HG03280 (cell line): ENCODE measurements around the gene DAPK2.
"Not testable (repeated sequence)": the region's sequence is repeated elsewhere in the genome, so short reads cannot be mapped to it uniquely, and the experiment has no call there.

Experiments
- ATAC-seq: cut with Tn5 transposase; IDR thresholded peaks from one replicate; pipeline ENCODE4 v1.9.1; 2021; ENCODE audit warnings: mild to moderate bottlenecking, moderate library complexity; ENCODE audit not compliant: unreplicated experiment

The DAPK2 gene

DNA sequence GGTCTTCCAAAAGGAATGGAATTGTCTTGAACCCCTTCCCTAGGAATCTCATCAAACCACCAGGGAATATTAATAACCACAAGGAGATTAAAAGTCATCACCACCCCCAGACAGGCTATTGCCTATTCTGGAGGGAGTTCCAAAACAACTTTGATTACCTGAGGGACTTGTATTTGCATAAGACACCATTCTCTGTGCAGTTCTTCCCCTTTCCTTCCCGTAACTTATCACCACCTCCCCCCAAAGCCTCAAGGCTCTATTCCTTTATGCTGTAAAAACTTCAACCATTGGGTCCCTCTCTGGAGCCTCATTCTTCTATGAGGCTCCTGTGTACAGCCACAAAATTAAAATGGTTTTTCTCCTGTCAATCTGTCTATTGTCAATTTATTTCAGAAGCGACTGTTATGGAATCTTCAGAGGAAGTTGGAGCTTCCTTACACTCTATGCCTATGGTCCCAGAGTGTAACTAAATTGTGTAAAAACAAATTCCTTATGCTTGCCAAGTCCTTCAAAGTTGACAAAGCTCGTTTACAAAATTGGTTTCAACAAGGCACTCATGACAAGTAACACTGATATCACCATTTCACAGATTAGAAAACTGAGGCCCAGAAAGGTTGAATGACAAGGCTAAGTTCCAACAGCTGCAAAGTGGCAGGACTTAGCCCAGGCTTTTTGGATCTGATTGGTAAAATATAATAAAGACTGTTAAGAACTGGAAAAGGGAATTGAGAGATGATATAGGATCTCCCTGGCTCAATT, 144.2 kb downstream of the DAPK2 start:
- no peak for ATAC-seq

DNA sequence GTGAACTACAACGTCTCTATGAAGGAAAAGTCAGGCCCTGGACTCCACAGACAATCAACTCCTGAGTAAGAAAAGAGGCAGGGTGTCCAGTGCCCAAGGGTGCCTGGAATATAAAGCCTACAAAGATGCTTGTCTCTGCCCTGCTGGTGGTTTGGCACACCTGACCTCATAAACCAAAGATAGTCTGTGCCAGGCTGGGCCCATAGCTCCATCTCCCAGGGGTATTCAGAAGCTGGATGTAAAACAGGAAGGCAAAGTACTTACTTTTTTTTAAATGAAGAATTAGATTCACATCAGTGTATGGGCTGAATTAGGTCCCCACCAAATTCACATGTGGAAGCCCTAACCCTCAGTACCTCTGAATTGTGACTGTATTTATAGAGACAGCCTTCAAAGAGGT, 146.0 kb downstream of the DAPK2 start:
- ATAC-seq, result no peak

DNA sequence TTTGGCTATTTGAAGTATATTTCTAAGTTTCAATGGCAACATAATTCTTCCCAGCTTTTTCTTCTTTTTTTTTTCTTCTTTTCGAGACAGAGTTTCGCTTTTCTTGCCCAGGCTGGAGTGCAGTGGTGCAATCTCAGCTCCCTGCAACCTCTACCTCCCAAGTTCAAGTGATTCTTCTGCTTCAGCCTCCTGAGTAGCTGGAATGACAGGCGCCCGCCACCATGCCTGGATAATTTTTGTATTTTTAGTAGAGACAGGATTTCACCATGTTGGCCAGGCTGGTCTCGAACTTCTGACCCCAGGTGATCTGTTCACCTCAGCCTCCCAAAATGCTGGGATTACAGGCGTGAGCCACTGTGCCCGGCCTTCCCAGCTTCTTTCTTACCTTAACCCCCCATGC, 146.7 kb downstream of the DAPK2 start:
- ATAC-seq, result not testable (repeated sequence)

DNA sequence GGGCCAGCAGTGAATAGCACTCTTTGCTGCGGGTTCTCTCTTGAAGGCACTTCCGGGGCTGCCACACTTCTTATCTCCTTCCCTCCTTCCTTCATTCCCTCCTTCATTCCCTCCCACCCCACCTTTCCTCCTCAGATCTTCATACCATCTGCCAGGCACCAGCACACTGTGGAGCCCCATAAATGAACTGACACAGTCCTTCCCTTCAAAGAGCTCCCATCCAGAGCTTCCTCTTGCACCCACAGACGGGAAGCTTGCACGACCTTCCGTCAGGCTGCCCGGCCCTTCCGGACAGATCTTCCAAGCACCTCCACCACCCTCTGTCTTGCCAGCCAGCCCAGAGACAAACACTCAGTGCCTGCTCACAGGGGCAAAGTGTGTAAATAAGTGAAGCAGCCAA, 147.1 kb downstream of the DAPK2 start:
- no peak for ATAC-seq

DNA sequence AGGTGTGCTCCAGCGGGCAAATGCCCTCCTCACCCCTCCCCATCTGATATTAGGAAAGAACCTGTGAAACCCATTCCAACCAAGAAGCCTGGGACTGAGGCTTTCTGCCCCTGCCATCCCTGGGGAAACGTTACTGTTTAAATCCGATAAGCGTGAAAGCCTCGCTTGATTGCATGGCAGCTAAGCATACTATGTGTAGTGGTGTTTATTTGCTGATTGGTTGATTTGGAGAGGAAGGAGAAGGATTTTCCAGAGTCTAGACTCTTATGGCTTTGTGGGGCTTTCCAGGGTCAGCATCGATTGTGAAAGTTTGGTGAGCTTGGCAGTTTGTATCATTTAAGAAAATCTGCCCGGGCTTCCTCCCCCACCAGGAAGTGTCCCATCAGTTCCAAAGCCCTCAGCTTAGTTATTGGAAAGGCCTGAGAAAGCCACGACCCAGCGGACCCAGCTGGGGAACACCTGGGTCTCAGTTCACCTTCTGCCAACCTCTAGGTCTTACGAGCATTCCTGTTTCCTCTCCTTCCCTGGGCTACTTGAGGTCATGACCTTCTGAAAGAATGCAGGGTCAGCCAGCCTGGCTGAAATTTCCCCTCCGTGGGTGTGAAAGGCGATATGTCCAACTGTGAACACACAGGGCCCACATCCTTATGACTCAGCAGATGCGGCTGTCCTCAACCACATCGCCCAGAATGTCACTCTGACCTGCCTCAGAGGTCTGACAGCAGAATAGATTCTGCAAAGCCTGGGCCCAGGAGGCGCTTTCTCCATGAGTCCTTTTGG, 149.8 kb downstream of the DAPK2 start:
- ATAC-seq, result peak; percentile 77

DNA sequence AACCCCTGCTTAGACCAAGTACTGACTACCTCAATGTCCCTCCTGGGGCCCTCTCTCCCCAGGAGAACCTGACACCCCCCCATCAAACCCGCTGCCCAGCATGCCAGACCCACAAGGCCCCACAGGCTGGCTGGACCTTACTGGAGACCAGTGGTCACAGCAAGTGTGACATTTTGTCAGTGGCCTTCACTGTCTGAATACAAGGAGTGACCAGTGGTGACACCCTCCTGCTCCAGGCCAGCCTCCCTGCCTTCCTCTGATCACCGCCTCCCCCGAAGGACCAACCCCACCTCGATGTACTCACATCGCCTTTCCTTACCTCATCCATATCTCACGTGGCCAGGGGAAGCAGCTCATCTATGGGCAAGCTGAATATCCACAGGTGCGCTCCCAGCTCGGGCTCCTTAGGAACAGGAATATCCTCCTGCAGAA, 150.5 kb downstream of the DAPK2 start:
- no peak for ATAC-seq

DNA sequence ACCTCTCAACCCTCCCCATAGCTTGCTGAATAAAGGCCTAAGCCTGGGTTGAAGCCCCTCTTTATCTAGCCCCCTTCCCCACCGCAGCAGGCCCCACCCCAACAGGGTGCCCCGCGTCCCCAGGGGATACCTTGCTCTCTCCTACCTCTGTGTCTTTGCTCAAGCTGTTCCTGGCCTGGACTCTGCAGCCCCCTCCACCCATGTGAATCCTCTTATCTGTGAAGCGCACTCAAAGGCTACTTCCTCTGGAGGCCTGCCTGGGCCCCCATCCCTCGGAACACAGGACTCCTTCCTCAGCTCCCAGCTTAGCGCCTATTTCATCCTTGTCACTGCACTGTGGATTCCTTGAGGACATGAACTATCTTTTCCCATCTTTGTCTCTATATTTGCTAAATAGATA, 151.1 kb downstream of the DAPK2 start:
- ATAC-seq, result no peak

DNA sequence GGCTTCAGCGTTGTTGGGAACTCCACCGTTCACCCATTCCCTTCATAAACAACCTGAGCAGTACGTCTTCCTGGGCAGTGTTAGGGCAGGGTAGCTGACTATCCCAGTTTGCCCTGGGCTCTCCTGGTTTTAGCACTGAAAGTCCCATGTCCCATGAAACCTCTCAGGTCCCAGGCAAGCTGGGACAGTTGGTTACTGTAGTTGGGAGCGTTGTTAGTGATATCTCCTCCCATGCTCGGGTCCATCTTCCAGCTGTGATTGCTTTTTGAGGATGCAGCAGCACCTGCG, 151.7 kb downstream of the DAPK2 start:
- no peak for ATAC-seq

DNA sequence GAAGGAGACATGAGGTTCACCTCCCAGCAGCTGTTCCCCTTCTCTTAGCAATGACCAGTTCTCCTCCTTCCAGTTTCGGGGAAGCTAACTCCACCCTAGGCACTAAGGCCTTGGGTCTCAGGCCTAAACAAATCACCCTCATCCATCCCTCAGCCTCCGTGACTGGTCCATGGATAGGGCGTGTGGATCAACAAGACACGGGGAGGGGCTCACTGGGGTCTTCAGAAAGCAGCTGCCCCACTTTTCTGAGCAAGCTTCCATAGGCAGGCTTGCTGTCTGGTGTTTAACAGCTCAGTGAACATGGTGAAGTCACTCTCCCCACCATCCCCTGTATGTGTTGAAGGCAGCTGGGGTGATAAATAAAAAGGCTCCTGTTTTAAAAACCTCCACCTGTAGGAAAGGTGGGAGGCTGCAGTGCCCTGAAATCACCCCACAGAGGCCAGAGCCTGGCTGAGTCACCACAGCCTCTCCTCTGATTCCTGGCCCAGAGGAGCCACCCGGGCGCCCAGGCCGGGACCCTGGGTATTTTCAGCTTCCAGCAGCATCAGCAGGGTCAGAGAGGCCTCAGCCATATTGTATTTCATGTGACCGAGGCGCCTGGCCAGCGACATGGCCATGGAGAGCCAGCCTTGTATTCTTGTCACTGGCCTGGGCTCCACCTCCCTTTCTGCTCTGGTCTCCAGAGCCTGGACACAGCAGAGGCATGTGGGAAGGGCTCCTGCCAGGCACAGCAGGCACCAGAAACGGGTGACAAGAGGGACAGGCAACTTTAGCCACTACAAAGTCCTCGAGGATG, 152.2 kb downstream of the DAPK2 start:
- no peak for ATAC-seq

DNA sequence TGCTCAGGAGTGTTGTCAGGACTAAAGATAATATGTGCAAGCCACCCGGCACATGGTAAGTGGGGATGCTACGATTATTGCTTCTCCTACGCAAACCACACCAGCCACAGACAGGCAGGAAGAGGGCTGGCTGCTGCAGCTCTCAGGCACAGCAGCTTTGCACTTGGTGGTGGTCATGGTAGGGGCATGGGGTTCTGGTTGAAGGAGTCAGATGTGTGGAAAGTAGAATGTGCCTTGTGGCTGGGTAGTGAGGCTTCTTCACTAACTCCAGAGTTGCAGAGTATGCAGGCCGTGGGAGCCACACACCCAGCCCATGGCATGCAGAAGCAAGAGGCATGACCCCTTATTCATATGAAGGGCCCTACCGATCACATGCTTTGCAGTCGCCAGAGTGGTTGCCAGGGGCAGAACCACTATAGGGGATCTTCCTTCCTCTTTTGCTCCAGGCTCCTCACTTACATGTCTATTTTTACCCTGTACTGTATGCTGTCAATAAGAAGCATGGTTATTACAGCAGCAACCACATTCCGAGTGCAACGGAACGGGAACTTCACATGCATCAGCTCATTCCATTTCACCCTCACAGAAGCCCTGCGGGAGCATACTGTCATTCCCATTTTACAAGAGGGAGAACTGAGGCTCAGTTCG, 153.4 kb downstream of the DAPK2 start:
- ATAC-seq, result no peak

DNA sequence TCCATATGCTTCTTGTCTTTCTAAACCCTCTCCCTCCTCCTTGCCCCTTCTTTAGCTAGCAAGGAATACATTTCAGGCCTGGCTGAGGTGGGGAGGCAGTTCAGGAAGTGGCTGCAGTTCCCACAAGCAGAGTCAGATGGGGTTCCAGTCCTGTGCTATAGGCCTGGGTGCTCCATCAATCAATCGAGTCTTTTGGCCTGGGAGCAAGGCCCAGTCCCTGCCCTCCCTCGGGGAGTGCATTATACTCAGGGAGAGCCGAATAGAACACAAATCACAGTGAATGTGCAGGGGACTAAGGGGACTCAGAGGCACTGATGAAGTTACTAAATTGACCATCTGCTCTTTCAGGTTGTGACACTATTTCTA, 154.5 kb downstream of the DAPK2 start:
- ATAC-seq, result no peak

DNA sequence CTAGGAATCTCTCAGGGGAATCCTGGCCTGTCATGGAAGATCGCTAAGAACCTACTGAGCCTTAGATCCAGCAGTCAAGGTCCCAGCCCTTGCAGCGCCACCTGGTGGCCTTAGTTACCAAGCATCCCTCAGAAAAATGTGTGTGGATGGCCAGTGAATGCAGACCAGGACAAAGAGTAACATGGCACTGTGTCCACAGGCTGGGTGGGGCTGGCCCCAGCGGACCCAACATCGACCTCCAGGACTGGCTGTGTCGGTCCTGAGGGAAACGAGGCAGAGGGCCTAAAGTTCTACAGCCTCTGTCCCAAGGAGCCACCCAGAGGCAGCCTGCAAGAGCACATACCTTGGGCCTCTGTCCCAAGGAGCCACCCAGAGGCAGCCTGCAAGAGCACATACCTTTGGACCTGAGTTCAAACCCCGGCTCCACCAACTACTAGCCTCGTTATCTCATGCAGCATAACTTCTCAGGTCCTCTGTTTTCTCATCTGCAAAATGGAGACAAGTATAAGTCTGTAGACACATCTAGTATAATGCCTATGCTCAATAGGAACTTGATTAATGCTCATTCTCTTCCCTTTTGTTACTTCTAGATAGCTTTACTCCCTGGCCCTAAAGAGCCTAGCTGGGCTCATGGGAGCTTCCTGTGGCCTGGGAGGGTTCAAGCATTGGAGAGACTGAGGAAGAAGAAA, 155.1 kb downstream of the DAPK2 start:
- ATAC-seq, result peak; percentile 38

DNA sequence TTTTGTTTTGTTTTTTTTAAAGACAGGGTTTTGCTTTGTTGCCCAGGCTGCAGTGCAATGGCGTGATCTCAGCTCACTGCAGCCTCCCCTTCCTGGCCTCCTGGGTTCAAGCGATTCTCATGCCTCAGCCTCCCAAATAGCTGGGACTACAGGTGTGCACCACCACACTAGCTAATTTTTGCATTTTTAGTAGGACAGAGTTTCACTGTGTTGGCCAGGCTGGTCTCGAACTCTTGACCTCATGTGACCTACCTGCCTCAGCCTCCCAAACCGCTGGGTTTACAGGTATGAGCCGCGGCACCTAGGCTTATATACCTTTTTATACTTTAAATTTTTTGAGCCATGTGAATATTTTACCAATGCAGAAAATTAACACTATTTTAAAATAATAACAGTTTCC, 155.7 kb downstream of the DAPK2 start:
- no peak for ATAC-seq

DNA sequence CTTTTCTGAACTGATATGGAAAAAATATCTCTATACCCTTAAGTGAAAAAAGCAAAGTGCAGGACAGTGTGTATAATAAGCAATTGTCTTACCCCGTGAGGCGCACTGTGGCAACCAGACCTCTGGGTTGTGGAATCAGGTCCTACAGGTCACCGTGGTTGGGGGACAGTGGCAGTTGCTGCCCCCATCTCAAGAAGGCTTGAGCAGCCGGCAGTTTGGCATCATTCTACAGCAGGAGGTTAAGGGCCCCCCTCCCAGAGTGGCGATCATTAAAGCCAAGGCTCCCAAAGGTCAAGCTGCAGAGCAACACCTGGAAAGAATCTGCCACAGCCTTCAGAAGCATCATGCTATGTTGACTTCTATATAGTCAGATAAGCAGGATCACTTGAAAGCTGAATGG, 156.5 kb downstream of the DAPK2 start:
- no peak for ATAC-seq

DNA sequence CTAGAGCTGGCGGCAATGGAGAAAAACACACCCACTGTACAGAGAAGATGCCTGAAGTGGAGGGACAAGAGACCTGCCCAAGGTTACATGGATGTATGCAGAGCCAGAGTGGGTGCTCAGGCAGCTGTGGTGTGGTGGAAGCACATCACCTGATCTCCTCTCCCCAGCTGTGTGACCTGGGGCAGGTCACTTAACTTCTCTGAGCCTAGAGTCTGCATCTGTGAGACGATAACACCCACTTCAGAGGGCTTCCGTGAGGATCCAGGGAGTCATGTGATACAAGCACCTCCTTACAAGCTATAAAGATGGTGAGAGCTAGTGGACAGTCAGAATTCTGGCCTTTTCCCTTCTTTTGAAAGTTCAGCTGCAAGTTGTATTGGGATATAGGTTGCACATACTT, 157.5 kb downstream of the DAPK2 start:
- ATAC-seq, result no peak

DNA sequence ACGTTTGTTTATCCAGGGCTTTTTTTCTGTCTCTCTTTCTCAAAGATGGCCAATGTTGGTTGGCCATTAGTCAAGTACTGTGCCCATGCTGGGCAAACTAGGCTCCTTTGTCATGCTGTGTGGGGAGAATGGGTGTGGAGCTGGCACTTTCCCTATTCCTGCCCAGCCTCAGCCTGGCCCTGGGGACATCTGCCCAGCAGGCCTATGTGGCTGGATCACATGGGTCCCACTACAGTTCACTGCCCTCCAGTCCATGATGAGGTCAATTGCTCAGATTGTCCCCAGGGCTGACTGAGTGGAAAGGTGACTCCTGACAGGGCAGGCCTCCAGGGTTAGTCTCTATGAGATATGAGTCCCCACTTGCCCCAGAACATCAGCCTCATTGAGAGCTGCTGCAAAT, 158.1 kb downstream of the DAPK2 start:
- no peak for ATAC-seq

DNA sequence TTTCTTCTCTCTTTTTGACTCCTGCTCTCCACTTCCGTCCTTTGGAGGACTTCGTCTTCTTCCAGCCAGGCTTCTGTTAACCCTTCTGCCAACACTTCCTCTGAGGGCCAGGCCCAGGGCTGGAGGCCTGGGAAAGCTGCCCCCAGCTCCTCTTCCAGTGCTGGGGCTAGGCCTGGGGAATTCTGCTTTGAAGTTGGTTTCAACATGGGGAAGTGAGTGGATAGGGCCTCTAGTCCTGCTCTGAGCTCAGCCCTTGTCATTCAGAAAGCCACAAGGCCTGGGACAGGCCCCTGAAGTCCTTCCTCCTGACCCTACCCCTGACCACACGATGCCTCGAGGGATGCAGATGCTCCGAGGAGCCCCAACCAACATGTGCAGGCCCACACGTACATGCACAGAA, 158.7 kb downstream of the DAPK2 start:
- no peak for ATAC-seq

DNA sequence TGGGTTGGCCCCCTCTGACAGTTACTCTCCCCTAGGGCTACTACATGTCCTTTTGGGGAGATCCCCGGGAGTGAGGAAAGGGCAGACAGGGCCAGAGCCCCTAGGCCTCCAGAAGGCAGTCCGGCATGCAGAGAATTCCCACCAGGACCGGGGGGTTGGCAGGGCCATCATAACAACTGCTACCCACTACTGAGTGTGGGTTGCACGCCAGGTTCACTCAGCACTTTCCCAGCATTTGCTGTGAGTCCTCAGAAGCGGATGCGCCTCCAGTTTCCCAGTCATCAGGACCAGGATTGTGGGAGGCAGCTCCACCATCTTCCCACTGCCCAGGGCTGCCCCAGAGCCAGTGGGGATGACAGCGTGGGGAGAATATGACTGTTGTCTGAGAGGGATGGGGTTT, 161.3 kb downstream of the DAPK2 start:
- ATAC-seq, result no peak

DNA sequence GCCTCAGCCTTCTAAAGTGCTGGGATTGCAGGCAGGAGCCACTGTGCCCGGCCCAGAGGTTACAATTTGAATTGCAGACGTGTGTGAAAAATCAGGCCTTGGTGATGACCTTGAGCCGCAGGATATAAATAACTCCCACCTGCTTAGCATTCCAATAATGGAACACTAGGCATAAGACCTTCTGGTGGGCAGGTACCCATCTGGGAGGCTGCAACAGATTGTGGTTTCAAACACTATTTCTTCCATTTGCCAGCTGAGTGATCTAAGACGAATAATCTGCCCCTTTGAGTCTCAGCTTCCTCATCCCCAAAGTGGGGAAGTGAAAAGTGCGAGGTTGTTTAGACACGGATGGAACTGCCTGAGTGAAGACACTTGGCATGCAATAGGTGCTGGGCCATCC, 164.9 kb downstream of the DAPK2 start:
- ATAC-seq, result no peak

DNA sequence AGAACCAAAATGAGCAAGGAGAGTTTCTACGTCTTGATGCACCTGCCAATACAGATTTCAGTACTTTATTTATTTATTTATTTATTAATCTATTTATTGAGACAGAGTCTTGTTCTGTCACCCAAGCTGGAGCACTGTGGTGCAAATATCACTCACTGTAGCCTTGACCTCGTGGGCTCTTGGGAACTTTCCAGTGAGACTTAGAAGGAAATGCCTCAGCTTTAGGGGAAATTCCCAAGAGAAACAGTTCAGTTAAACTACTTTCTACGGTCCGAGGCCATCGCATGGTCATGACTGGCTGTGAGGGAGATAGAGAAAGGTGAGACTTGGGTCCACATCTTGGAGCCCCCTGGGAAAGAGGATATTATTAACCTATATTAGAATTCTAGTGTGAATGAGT, 165.5 kb downstream of the DAPK2 start:
- no peak for ATAC-seq

DNA sequence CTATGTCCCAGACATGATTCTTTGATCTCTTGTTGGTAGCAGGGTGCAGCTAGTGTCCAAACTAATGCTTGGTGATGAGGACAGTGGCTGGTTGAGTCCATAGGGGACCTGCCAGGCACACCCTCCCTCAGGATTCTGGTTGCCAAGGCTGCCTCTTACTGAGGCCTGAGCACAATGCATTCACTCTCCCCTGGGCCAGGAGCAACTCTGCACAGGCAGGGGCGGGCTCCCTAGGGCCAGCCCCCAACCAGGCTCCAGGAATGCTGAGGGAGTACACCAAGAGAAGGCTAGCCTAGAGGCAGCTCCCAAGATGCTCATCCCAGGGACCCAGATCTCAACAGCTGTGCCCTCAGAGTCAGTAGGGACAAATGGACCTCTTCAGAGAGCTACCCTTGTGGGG, 166.3 kb downstream of the DAPK2 start:
- ATAC-seq, result no peak
